OCI-LY3 (cell line): ENCODE measurements around the gene IL20RA.

Experiments
- H2AFZ ChIP-seq: fragments of 200-600, 300-600 bp; shearing (Covaris generic); 2 replicates; pipeline ENCODE4 v1.6.0; 2014; ENCODE audit warnings: antibody characterized with exemption, low read depth, low read length
- H3K27ac ChIP-seq: fragments of 200-600, 300-600 bp; sonication (generic); 2 replicates; pipeline ENCODE4 v1.5.1; 2014; ENCODE audit warnings: mild to moderate bottlenecking, low read length, moderate library complexity, mixed read lengths
- H3K27me3 ChIP-seq: fragments of 200-600, 300-600 bp; sonication (generic); 2 replicates; pipeline ENCODE4 v1.6.1; 2014; ENCODE audit warnings: low read depth, low read length, mixed read lengths
- H3K36me3 ChIP-seq: fragments of 200-600, 300-600 bp; sonication (generic); replicated peaks from 2 replicates; pipeline ENCODE3; 2014; ENCODE audit warnings: low read depth, low read length, mixed read lengths
- H3K4me1 ChIP-seq: fragments of 300-600, 200-600 bp; sonication (generic); 2 replicates; pipeline ENCODE4 v1.6.1; 2014; ENCODE audit warnings: low read length, mixed read lengths
- H3K4me2 ChIP-seq: fragments of 200-600, 300-600 bp; sonication (generic); 2 replicates; pipeline ENCODE4 v1.6.1; 2014; ENCODE audit warnings: low read length, mixed read lengths
- H3K4me3 ChIP-seq: fragments of 300-600, 200-600 bp; sonication (generic); 2 replicates; pipeline ENCODE4 v1.5.1; 2014; ENCODE audit warnings: antibody characterized with exemption, mild to moderate bottlenecking, low read length, moderate library complexity
- H3K79me2 ChIP-seq: fragments of 300-600, 200-600 bp; shearing (Covaris generic); 2 replicates; pipeline ENCODE4 v1.6.1; 2014; ENCODE audit warnings: mild to moderate bottlenecking, low read length, mixed read lengths
- H3K9ac ChIP-seq: fragments of 300-600, 200-600 bp; shearing (Covaris generic); 2 replicates; pipeline ENCODE4 v1.6.0; 2014; ENCODE audit warnings: mild to moderate bottlenecking, low read length, moderate library complexity
- H3K9me3 ChIP-seq: fragments of 200-600, 300-600 bp; shearing (Covaris generic); 2 replicates; pipeline ENCODE4 v1.6.1; 2014; ENCODE audit warnings: low read length, mixed read lengths; ENCODE audit not compliant: insufficient read depth
- H4K20me1 ChIP-seq: fragments of 200-600, 300-600 bp; sonication (generic); 2 replicates; pipeline ENCODE4 v1.6.1; 2016; ENCODE audit warnings: low read length, mixed read lengths; ENCODE audit not compliant: insufficient read depth
- EZH2phosphoT487 ChIP-seq: fragments of 200-600 bp; shearing (Covaris generic); IDR thresholded peaks from 2 replicates; pipeline ENCODE4 v1.6.1; 2018; ENCODE audit warnings: antibody characterized with exemption, mixed run types, low read depth
- TF ChIP-seq, protein P1 (sequence below): fragments of 200-600, 300-600 bp; sonication (generic); IDR thresholded peaks from 2 replicates; pipeline ENCODE4 v1.5.1; 2014; ENCODE audit warnings: antibody characterized with exemption, low read length, low read depth

Gene IL20RA

DNA sequence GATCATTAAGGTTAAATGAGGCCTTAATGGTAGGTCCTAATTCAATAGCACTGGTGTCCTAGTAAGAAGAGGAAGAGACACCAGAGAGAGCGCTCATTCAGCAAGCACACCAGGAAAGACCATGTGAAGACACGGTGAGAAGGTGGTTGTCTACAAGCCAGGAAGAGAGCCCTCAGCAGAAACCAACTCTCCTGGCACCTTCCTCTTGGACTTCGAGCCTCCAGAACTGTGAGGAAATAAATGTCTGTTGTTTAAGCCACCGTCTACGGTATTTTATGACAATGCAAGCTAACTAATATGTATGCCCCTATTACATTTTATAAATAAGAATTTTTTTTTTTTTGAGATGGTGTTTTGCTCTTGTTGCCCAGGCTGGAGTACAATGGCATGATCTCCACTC, 59.3 kb downstream of the IL20RA start:
- no peaks in the 10 kb centered on the region for H3K36me3 ChIP-seq
- no peak overlapping the region for H3K4me3 ChIP-seq
- TF ChIP-seq EZH2phosphoT487, result no peak
- TF ChIP-seq, protein P1, sequence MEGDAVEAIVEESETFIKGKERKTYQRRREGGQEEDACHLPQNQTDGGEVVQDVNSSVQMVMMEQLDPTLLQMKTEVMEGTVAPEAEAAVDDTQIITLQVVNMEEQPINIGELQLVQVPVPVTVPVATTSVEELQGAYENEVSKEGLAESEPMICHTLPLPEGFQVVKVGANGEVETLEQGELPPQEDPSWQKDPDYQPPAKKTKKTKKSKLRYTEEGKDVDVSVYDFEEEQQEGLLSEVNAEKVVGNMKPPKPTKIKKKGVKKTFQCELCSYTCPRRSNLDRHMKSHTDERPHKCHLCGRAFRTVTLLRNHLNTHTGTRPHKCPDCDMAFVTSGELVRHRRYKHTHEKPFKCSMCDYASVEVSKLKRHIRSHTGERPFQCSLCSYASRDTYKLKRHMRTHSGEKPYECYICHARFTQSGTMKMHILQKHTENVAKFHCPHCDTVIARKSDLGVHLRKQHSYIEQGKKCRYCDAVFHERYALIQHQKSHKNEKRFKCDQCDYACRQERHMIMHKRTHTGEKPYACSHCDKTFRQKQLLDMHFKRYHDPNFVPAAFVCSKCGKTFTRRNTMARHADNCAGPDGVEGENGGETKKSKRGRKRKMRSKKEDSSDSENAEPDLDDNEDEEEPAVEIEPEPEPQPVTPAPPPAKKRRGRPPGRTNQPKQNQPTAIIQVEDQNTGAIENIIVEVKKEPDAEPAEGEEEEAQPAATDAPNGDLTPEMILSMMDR, result no peak
- H4K20me1 ChIP-seq, result no peaks in the 10 kb centered on the region
- peaks cover 2% of the 10 kb centered on the region; the same call in 1 of the 2 replicates for H3K27me3 ChIP-seq
- no peaks in the 10 kb centered on the region for H3K9me3 ChIP-seq
- no peak overlapping the region for H2AFZ ChIP-seq
- H3K27ac ChIP-seq, result no peak overlapping the region
- no peak overlapping the region for H3K4me2 ChIP-seq
- no peak overlapping the region for H3K9ac ChIP-seq
- no peaks in the 10 kb centered on the region for H3K79me2 ChIP-seq
- H3K4me1 ChIP-seq, result no peaks in the 10 kb centered on the region

DNA sequence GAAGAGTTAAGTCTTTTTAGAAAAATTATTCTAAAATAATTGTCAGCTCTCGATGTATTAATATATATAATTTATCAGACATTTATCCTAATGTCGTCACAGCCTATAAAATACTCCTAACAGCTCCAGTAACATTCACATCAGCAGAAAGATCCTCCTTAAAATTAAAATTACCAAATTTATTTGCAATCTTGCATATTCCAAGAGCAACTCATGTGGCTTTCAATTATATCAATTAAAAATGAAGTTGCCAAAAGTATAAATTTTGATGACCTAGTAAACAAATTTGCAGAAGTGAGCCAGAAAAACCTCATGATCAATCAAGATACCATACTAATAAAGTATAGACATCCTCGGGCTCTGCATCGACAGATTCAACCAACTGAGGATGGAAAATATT, 60.2 kb downstream of the IL20RA start:
- Histone ChIP-seq H3K4me1 (no peaks in the 10 kb centered on the region), H3K4me3 (no peak overlapping the region), H3K79me2 (no peaks in the 10 kb centered on the region), H3K9me3 (no peaks in the 10 kb centered on the region), H4K20me1 (no peaks in the 10 kb centered on the region), H3K27ac (no peak overlapping the region), H3K36me3 (no peaks in the 10 kb centered on the region), H3K27me3 (peaks cover 2% of the 10 kb centered on the region; the same call in 1 of the 2 replicates), H2AFZ (no peak overlapping the region), H3K9ac (no peak overlapping the region), H3K4me2 (no peak overlapping the region)
- TF ChIP-seq, protein P1, result no peak
- TF ChIP-seq EZH2phosphoT487, result no peak

DNA sequence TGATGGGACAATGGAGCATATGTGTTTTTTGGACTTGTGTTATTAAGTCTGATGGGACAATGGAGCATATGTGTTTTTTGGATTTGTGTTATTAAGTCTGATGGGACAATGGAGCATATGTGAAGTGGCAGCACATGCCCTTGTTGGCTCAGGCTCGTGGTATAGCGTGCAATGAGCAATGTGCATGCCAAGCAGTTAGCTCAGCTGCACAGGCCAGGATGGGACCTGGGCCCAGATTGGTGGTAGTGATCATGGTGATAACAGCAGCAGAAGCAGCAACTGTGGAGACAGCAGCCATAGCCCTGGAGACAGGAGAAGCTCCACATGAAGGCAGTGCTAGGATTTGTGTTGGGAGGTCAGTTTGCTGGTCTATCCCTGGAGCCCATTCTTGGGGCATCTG, 61.1 kb downstream of the IL20RA start:
- H3K79me2 ChIP-seq, result no peaks in the 10 kb centered on the region
- TF ChIP-seq, protein P1, result no peak
- TF ChIP-seq EZH2phosphoT487, result no peak
- H4K20me1 ChIP-seq, result no peaks in the 10 kb centered on the region
- no peak overlapping the region for H3K9ac ChIP-seq
- no peak overlapping the region for H3K27ac ChIP-seq
- H3K27me3 ChIP-seq, result peaks cover 2% of the 10 kb centered on the region; the same call in 1 of the 2 replicates
- no peak overlapping the region for H2AFZ ChIP-seq
- no peaks in the 10 kb centered on the region for H3K9me3 ChIP-seq
- no peak overlapping the region for H3K4me3 ChIP-seq
- no peaks in the 10 kb centered on the region for H3K4me1 ChIP-seq
- no peak overlapping the region for H3K4me2 ChIP-seq
- no peaks in the 10 kb centered on the region for H3K36me3 ChIP-seq

DNA sequence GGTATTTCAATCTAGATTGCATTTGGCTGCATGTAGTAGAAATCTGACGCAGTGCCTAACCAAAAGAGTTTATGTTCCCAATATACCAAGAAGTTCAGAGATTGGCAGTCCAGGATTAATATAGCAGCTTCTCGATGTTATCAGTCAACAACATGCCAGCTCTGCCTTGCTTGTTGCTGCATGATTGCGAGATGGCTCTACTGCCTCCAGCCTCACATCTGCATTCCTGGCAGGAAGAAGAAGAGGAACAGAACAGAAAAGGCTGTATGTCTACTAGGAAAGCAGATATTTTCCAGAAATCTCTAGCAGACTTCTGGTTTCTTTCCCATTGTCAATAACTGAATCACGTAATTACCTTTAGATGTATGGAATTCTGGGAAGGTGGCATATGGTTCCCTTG, 61.8 kb downstream of the IL20RA start:
- no peaks in the 10 kb centered on the region for H3K79me2 ChIP-seq
- no peaks in the 10 kb centered on the region for H3K9me3 ChIP-seq
- no peaks in the 10 kb centered on the region for H4K20me1 ChIP-seq
- H3K4me1 ChIP-seq, result no peaks in the 10 kb centered on the region
- no peak overlapping the region for H2AFZ ChIP-seq
- no peak overlapping the region for H3K9ac ChIP-seq
- H3K36me3 ChIP-seq, result no peaks in the 10 kb centered on the region
- H3K4me3 ChIP-seq, result no peak overlapping the region
- H3K27ac ChIP-seq, result no peak overlapping the region
- no peaks in the 10 kb centered on the region for H3K27me3 ChIP-seq
- H3K4me2 ChIP-seq, result no peak overlapping the region
- no peak for TF ChIP-seq EZH2phosphoT487
- TF ChIP-seq, protein P1, result no peak
